T-helper 9 cell (primary cell): ENCODE measurements around the gene DEUP1.
"Not testable (repeated sequence)": the region's sequence is repeated elsewhere in the genome, so short reads cannot be mapped to it uniquely, and the experiment has no call there.

Source experiments
- DNase-seq: peaks from one replicate; pipeline ENCODE4 v3.0.0-alpha.2; 2020

Gene DEUP1

GRCh38 chr11:93368022-93368421 is 37.5 kb downstream of the DEUP1 start:
- DNase-seq = no peak

- no peak for DNase-seq
Observed at GRCh38 chr11:93370260-93370659, 39.7 kb downstream of the DEUP1 start.

DNA sequence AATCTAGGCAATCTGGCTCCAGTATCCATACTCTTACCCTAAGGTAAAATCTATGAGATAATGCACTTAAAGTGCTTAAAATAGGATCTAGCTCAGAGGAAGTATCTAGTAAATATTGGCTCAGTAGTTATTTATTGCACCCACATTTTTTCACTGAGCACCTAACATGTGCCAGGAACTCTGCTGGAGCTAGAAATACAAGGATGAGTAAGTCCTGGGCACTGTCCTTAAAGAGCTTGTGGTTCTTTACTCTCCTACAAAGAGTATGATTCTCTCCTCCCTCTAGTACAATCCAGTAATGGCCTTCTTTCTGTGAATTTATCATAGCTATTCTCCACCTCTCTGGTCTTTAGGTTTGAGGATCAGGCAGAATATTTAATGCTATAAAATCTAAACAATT is 59.2 kb downstream of the DEUP1 start:
- no peak for DNase-seq

DNA sequence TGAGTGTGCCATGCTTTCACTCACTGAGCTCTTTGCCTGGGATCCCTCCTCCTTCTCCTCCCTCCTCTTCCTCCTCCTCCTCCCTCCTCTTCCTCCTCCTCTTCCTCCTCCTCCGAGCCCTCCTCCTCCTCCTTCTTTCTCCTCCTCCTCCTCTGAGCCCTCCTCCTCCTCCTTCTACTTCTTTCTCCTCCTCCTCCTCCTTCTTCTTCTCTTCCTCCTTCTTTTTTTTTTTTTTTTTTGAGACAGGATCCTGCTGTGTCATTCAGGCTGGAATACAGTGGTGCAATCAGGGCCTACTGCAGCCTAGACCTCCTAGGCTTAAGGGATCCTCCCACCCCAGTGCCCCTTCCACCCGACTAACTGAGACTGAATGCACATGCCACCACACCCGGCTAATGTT is 62.3 kb downstream of the DEUP1 start:
- DNase-seq = no peak

DNA sequence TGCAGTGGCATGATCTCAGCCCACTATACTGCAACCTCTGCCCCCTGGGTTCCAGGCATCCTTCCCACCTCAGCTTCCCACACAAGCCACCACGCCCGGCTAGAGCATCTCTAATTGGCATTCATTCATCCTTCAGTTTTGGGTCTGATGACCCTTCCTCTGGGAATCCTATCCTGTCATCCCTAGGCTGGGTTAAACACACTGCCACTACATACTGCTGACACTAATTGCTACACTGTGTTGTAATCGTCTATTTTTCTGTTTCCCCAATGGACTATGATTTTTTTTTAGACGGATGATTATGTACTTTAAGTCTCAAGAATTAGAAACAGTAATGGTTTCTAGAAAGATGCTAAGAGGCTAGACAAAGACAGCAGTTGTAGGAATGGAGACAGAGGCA is 62.8 kb downstream of the DEUP1 start:
- no peak for DNase-seq

GRCh38 chr11:93394488-93394887 is 63.9 kb downstream of the DEUP1 start:
- DNase-seq = no peak

GRCh38 chr11:93396316-93396715 is 65.8 kb downstream of the DEUP1 start:
- no peak for DNase-seq

DNA sequence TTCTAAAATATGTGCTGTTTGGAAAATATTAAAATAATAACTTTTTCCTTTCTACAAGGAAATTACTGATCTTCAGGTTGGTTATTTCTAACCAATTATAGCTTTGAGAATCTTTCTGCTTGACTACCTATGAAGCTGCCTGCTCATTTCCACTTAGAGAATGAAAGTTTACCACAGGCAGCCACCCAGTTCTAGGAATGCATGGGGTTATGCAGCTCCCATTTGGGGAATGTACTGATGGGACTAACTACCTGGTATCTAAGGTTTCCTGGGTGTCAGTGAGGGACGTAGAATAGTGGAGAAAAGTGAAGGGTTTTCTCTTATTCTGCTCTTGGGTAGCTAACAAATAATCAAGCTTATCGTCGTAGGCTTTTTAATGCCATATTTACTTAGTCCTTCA is 73.4 kb downstream of the DEUP1 start:
- DNase-seq = no peak

DNA sequence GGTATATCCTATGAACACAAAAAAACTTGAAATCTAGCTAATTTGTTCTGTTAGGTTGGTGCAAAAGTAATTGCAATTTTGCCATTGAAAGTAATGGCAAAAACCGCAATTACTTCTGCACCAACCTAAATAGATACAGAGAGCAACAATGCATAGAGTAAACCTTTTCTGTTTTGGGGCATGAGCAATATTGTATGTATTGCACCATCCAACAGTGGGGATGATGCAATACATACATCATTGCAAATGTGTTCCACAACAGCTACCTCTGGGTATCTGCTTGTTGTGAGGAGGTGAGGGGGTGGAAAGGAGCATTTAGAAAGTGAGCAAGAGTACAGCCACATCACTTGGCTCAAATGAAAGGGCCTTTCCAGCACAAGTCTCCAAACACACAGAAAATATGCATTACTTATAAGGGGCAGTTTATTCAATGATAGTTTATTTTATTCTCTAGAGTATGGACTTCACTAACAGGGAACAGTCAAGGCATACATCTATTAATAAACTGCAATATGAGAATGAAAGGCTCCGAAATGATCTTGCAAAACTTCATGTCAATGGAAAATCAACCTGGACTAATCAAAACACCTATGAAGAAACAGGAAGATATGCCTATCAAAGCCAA is 77.3 kb downstream of the DEUP1 start:
- DNase-seq = no peak

GRCh38 chr11:93410441-93410840 is 79.9 kb downstream of the DEUP1 start:
- DNase-seq = no peak

GRCh38 chr11:93411705-93412104 is 81.2 kb downstream of the DEUP1 start:
- DNase-seq = no peak

DNA sequence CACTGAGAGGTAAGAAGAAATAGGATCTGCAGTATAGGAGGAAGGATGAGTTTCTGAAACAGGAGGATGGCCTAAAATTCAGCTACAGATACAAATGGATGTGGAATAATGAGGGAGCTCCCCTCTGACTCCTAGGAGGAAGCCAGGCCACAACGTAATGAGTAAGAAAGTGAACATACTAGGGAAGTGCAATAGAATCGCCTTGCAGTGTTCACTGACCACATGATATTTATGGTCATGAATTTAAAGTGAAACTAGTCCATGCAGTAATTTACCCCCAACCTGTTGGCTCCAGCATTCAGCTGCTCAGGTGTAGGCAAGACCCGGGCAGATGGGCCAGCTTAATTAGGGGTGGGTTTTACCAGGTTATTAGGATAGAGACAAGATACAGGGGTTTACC is 101.7 kb downstream of the DEUP1 start:
- no peak for DNase-seq

DNA sequence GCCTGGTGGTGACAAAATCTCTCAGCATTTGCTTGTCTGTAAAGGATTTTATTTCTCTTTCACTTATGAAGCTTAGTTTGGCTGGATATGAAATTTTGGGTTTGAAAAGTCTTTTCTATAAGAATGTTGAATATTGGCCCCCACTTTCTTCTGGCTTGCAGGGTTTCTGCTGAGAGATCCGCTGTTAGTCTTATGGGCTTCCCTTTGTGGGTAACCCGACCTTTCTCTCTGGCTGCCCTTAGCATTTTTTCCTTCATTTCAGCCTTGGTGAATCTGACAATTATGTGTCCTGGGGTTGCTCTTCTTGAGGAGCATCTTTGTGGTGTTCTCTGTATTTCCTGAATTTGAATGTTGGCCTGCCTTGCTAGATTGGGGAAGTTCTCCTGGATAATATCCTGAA is 112.7 kb downstream of the DEUP1 start:
- DNase-seq = not testable (repeated sequence)

GRCh38 chr11:93444617-93445073 is 114.1 kb downstream of the DEUP1 start:
- no peak for DNase-seq

GRCh38 chr11:93458286-93458685 is 127.7 kb downstream of the DEUP1 start:
- DNase-seq = no peak

DNA sequence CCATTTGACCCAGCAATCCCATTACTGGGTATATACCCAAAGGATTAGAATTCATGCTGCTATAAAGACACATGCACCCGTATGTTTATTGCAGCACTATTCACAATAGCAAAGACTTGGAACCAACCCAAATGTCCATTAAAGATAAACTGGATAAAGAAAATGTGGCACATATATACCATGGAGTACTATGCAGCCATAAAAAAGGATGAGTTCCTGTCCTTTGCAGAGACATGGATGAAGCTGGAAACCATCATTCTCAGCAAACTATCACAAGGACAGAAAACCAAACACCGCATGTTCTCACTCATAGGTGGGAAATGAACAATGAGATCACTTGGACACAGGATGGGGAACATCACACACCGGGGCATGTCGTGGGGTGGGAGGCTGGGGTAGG is 133.1 kb downstream of the DEUP1 start:
- not testable (repeated sequence) for DNase-seq

DNA sequence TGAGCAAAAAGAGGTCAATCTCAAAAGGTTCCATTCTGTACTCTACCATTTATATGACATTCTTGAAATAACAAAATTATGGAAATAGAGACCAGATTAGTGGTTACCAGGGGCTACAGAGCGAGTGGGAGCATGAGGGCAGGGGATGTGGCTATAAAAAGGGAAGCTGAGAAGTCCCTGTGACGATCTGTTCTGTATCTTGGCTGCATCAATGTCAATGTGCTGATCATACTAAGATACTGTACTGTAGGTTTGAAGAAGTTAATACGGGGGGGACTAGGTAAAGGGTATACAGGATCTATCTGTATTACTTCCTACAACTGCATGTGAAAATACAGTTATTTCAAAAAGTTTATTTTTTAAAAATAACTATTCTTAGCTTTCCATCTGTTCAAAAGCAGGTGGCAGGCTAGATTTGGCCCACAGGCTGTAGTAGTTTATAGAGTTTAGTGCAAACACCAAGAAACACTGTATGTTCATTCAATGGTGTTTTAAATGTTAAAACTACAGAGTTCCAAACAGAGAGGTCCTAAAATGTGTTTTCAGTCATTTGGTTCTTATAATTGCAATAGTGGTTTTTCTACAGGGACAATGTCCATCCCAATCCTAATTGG is 134.5 kb downstream of the DEUP1 start:
- no peak for DNase-seq

DNA sequence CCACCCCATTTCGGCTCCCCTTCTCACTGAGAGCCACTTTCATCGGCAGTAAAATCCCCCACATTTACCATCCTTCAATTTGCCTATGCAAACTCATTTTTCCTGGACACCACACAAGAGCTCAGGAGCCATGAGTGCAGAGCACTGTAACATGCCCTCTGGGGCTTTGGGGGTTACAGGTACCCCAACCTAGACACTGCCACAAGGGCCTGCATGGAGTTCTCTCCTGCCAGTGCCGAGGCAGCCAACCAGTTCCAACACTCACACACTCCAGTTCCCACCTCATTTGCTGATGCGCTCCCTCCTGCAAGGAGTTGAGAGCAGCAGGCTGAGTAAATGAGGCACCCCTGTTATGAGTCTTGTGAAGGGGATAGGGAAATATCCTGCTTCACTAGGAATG is 136.5 kb downstream of the DEUP1 start:
- no peak for DNase-seq

DNA sequence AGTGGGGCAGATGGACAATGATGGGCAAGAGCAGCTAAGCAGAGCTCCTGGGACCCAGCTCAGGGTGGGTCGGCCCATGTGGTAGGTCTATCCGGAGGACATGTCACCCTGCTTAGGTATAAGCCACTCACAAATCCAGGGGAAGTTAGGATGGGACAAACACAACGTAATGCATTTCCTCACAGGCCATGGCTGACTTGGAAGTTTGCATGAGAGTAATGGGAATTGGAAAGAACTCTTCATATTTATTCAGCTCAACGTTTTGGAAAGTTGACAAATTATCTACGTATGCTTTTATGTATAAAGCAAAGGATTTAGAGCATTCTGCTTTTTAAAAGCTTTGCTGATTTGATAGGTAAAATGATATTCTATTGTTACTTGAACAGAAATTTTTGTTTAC is 137.7 kb downstream of the DEUP1 start:
- DNase-seq = no peak

DNA sequence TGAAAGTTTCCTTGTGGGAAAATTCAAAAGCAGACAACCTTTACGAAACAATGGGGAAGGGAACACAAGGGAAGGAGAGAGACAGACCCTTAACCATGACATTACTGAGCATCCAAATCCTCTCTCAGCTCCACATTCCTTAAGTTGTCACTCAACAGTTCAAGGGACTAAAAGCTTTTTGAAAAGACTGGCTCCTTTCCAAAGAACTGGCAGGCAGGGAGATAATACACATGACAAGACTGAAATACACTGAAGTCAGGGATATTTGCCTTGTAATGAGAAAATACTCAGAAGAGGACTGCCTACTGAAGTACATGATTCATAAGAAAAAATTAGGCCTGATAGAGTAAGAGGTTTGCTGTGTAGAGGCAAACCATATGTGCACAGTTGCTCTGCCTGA is 143.6 kb downstream of the DEUP1 start:
- DNase-seq = no peak

- DNase-seq = no peak
Observed at GRCh38 chr11:93476796-93477195, 146.3 kb downstream of the DEUP1 start.

- DNase-seq = no peak
Observed at GRCh38 chr11:93477684-93478234, 147.2 kb downstream of the DEUP1 start.

DNA sequence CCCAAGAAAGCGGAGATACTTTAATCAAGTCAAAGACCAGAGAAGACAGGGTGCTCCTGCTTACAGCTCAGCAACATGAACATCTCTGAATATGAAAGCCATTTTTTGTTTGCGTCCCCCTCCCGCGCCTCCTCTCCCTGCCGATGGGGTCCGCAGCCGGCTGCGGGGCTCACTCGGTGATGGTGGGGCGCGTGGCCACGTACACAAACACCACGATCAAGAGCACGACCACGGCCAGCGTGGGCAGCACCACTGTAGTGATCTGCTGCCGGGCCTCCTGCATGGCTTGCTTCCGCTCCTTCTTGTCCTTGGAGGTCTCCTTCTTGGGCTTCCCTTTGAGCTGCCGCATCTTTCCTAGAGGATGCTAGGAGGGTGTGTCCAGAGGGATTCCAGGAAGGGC is 148.3 kb downstream of the DEUP1 start:
- DNase-seq = no peak

DNA sequence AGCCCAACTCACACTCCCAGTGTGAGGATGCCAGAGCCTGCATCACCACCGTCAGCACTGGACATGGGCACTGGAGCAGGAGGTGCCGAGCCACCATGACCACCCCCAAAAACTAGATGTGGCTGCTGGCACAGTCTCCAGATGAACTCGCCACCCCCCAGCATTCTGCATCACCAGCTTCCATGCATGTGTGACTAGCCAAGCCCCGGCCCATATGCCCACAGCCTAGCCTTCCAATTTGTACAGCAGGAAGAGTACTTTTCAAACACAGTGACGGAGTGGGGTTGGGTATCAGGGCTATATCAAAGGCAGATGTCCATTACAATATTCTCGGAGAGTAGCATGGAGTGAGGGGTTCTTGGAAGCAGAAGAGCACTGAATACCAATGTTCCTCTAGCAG is 149.7 kb downstream of the DEUP1 start:
- DNase-seq = no peak

- no peak for DNase-seq
Observed at GRCh38 chr11:93480756-93481155, 150.2 kb downstream of the DEUP1 start.
